Stimulated activated memory B cell treated with anti-CD40 and anti-IgM and Interleukin-4, amounts not matched to agents 10 μg/mL and 1 μg/mL and 100 μg/mL, for 72 hours (primary cell): ENCODE data around the gene TBCC.

ENCODE experiments used
- ATAC-seq: fragments of 150-1000 bp; cut with Tn5 transposase; 2 replicates; pipeline ENCODE4 v1.10.0; 2021
- H3K27ac Mint-ChIP-seq: one replicate; pipeline ENCODE4 v1.8.0; 2022; ENCODE audit warnings: mild to moderate bottlenecking, mixed read lengths
- H3K27me3 Mint-ChIP-seq: one replicate; pipeline ENCODE4 v1.8.0; 2022; ENCODE audit warnings: mixed read lengths
- H3K36me3 Mint-ChIP-seq: one replicate; pipeline ENCODE4 v1.8.0; 2022; ENCODE audit warnings: mixed read lengths
- H3K4me1 Mint-ChIP-seq: one replicate; pipeline ENCODE4 v1.8.0; 2022; ENCODE audit warnings: mixed read lengths
- H3K4me3 Mint-ChIP-seq: one replicate; pipeline ENCODE4 v1.8.0; 2022; ENCODE audit warnings: mild to moderate bottlenecking, moderate library complexity, mixed read lengths
- H3K9me3 Mint-ChIP-seq: one replicate; pipeline ENCODE4 v1.8.0; 2022; ENCODE audit warnings: mixed read lengths

The TBCC gene

GRCh38 chr6:42698217-42698616, 47.7 kb downstream of the TBCC start:
- H3K27ac Mint-ChIP-seq: no peak overlapping the region
- H3K4me3 Mint-ChIP-seq: no peak overlapping the region
- H3K36me3 Mint-ChIP-seq: peaks cover 11% of the 10 kb centered on the region
- H3K27me3 Mint-ChIP-seq: no peaks in the 10 kb centered on the region
- peaks cover 20% of the 10 kb centered on the region for H3K4me1 Mint-ChIP-seq
- ATAC-seq: no peak
- no peaks in the 10 kb centered on the region for H3K9me3 Mint-ChIP-seq

- Mint-ChIP-seq H3K27me3 (no peaks in the 10 kb centered on the region), H3K4me1 (peaks cover 22% of the 10 kb centered on the region), H3K36me3 (peaks cover 11% of the 10 kb centered on the region), H3K9me3 (no peaks in the 10 kb centered on the region), H3K27ac (no peak overlapping the region), H3K4me3 (no peak overlapping the region)
- ATAC-seq: no peak
These were observed 48.6 kb downstream of the TBCC start for GRCh38 chr6:42697268-42697655.

- H3K4me3 Mint-ChIP-seq: no peak overlapping the region
- H3K27ac Mint-ChIP-seq: no peak overlapping the region
These were observed 49.2 kb downstream of the TBCC start for GRCh38 chr6:42696526-42697267.

GRCh38 chr6:42694586-42694985, 51.3 kb downstream of the TBCC start:
- Mint-ChIP-seq H3K9me3 (no peaks in the 10 kb centered on the region), H3K27me3 (no peaks in the 10 kb centered on the region), H3K4me1 (peaks cover 22% of the 10 kb centered on the region), H3K27ac (peak overlapping the region; percentile 75), H3K4me3 (no peak overlapping the region), H3K36me3 (peaks cover 29% of the 10 kb centered on the region)
- ATAC-seq: no peak

More at GRCh38 chr6:42696526-42697267, 49.2 kb downstream of the TBCC start:
- ATAC-seq: no peak
- no peaks in the 10 kb centered on the region for H3K9me3 Mint-ChIP-seq
- H3K4me1 Mint-ChIP-seq: peaks cover 22% of the 10 kb centered on the region
- peaks cover 12% of the 10 kb centered on the region for H3K36me3 Mint-ChIP-seq
- H3K27me3 Mint-ChIP-seq: no peaks in the 10 kb centered on the region
